ENCODE data around the gene NUDT6.

Gene NUDT6

GRCh38 chr4:122958505-122958904, 36.1 kb upstream of the NUDT6 start:
- TF ChIP-seq ZBTB7A (IDR thresholded peaks at IDR 0.05; ENCODE audit: low read depth) (no peak), TEAD4 (IDR thresholded peaks at IDR 0.05) (no peak), MAX (IDR thresholded peaks at IDR 0.05) (no peak), FOXM1 (IDR thresholded peaks at IDR 0.05; ENCODE audit: borderline replicate concordance, low read depth) (no peak), TAF1 (IDR thresholded peaks at IDR 0.05; ENCODE audit: low read depth) (no peak), CREB1 (IDR thresholded peaks at IDR 0.05; ENCODE audit: low read depth) (no peak), CEBPB (IDR thresholded peaks at IDR 0.05) (no peak), YY1 (IDR thresholded peaks at IDR 0.05; ENCODE audit: low read depth) (no peak), USF1 (IDR thresholded peaks at IDR 0.05) (no peak), REST (IDR thresholded peaks at IDR 0.05; ENCODE audit: low read depth) (no peak), EGR1 (IDR thresholded peaks at IDR 0.05) (no peak), NFIC (IDR thresholded peaks at IDR 0.05) (no peak), RAD21 (IDR thresholded peaks at IDR 0.05; ENCODE audit: low read depth) (no peak), EP300 (IDR thresholded peaks at IDR 0.05; ENCODE audit: borderline replicate concordance) (no peak)

- TF ChIP-seq TCF12 (IDR thresholded peaks at IDR 0.05; ENCODE audit: low read depth) (no peak), NFIC (IDR thresholded peaks at IDR 0.05) (no peak), MAX (IDR thresholded peaks at IDR 0.05) (no peak), TAF1 (IDR thresholded peaks at IDR 0.05; ENCODE audit: low read depth) (no peak), ZBTB7A (IDR thresholded peaks at IDR 0.05; ENCODE audit: low read depth) (no peak), REST (IDR thresholded peaks at IDR 0.05; ENCODE audit: low read depth) (no peak), USF1 (IDR thresholded peaks at IDR 0.05) (no peak), EGR1 (IDR thresholded peaks at IDR 0.05) (no peak), FOXM1 (IDR thresholded peaks at IDR 0.05; ENCODE audit: borderline replicate concordance, low read depth) (no peak), CEBPB (IDR thresholded peaks at IDR 0.05) (no peak), EP300 (IDR thresholded peaks at IDR 0.05; ENCODE audit: borderline replicate concordance) (no peak), RAD21 (IDR thresholded peaks at IDR 0.05; ENCODE audit: low read depth) (no peak), TEAD4 (IDR thresholded peaks at IDR 0.05) (no peak), CREB1 (IDR thresholded peaks at IDR 0.05; ENCODE audit: low read depth) (no peak), YY1 (IDR thresholded peaks at IDR 0.05; ENCODE audit: low read depth) (no peak)
Measured at GRCh38 chr4:122953924-122954323, 31.5 kb upstream of the NUDT6 start.

GRCh38 chr4:122952028-122952427, 29.6 kb upstream of the NUDT6 start:
- no peak for TF ChIP-seq USF1 (IDR thresholded peaks at IDR 0.05)

- TF ChIP-seq EP300 (IDR thresholded peaks at IDR 0.05; ENCODE audit: borderline replicate concordance): no peak
- no peak for TF ChIP-seq MAX (IDR thresholded peaks at IDR 0.05)
- TF ChIP-seq NFIC (IDR thresholded peaks at IDR 0.05): no peak
- TF ChIP-seq CEBPB (IDR thresholded peaks at IDR 0.05): no peak
- TF ChIP-seq TEAD4 (IDR thresholded peaks at IDR 0.05): no peak
- no peak for TF ChIP-seq TAF1 (IDR thresholded peaks at IDR 0.05; ENCODE audit: low read depth)
- no peak for TF ChIP-seq USF1 (IDR thresholded peaks at IDR 0.05)
- TF ChIP-seq EGR1 (IDR thresholded peaks at IDR 0.05): no peak
- TF ChIP-seq ZBTB7A (IDR thresholded peaks at IDR 0.05; ENCODE audit: low read depth): no peak
- TF ChIP-seq REST (IDR thresholded peaks at IDR 0.05; ENCODE audit: low read depth): no peak
- no peak for TF ChIP-seq TCF12 (IDR thresholded peaks at IDR 0.05; ENCODE audit: low read depth)
- TF ChIP-seq YY1 (IDR thresholded peaks at IDR 0.05; ENCODE audit: low read depth): no peak
- TF ChIP-seq CREB1 (IDR thresholded peaks at IDR 0.05; ENCODE audit: low read depth): no peak
- TF ChIP-seq FOXM1 (IDR thresholded peaks at IDR 0.05; ENCODE audit: borderline replicate concordance, low read depth): no peak
- TF ChIP-seq RAD21 (IDR thresholded peaks at IDR 0.05; ENCODE audit: low read depth): no peak
Measured at GRCh38 chr4:122948671-122949070, 26.3 kb upstream of the NUDT6 start.

Data from Ishikawa (cell line).